NB4 (cell line): ENCODE results near the gene WNT7A.

Experiments used
- DNase-seq: peaks from one replicate; pipeline ENCODE4 v3.0.0; 2010; ENCODE audit warnings: low read depth
- H3K4me3 ChIP-seq: one replicate; pipeline ENCODE4 v1.5.1; 2011; ENCODE audit warnings: mild to moderate bottlenecking, low read depth, low read length, moderate library complexity
- CTCF ChIP-seq: IDR thresholded peaks from one replicate; pipeline ENCODE4 v1.5.1; 2012; ENCODE audit warnings: low read depth, low read length
- MAX ChIP-seq: IDR thresholded peaks from 2 replicates; pipeline ENCODE4 v1.6.1; 2011; ENCODE audit warnings: low read depth, low read length
- MYC ChIP-seq: IDR thresholded peaks from 2 replicates; pipeline ENCODE4 v1.6.1; 2011; ENCODE audit warnings: low read depth, low read length
- POLR2A ChIP-seq: IDR thresholded peaks from 2 replicates; pipeline ENCODE4 v1.6.1; 2011; ENCODE audit warnings: mild to moderate bottlenecking; ENCODE audit not compliant: insufficient read length; ENCODE audit errors: extremely low read depth

The WNT7A gene

GRCh38 chr3:13881536-13882410 is 1.9 kb upstream of the WNT7A start:
- TF ChIP-seq CTCF (no peak), MYC (no peak), MAX (no peak), POLR2A (no peak)
- H3K4me3 ChIP-seq = no peak overlapping the region
- DNase-seq = no peak

- no peak overlapping the region for H3K4me3 ChIP-seq
Observed at GRCh38 chr3:13880811-13881156, 913 bp upstream of the WNT7A start.

GRCh38 chr3:13879102-13879945 is 547 bp downstream of the WNT7A start:
- TF ChIP-seq CTCF = no peak
- no peak for TF ChIP-seq POLR2A
- no peak for TF ChIP-seq MYC
- TF ChIP-seq MAX = no peak
- no peak overlapping the region for H3K4me3 ChIP-seq
- no peak for DNase-seq

More at GRCh38 chr3:13880811-13881156, 913 bp upstream of the WNT7A start:
- TF ChIP-seq MYC (no peak), POLR2A (no peak), CTCF (no peak), MAX (no peak)
- DNase-seq = no peak

- TF ChIP-seq MAX (no peak), POLR2A (no peak), MYC (no peak), CTCF (no peak)
- no peak overlapping the region for H3K4me3 ChIP-seq
- DNase-seq = no peak
Observed at GRCh38 chr3:13878281-13879101, 1.4 kb downstream of the WNT7A start.

GRCh38 chr3:13877911-13878280 is 2.0 kb downstream of the WNT7A start:
- TF ChIP-seq CTCF = no peak
- TF ChIP-seq MAX = no peak
- TF ChIP-seq POLR2A = no peak
- TF ChIP-seq MYC = no peak
- H3K4me3 ChIP-seq = no peak overlapping the region
- no peak for DNase-seq
